Muscle layer of colon (tissue), 2 donors: ENCODE measurements around the gene EFNA5.

ENCODE experiments used
- H3K27ac ChIP-seq: one replicate; pipeline ENCODE4 v1.7.0; 2013; ENCODE audit warnings: low read depth, mild to moderate bottlenecking, low read length, moderate library complexity
- H3K27me3 ChIP-seq, 2 donors: one replicate each; pipeline ENCODE4 v1.7.0; 2013; ENCODE audit warnings: low read length in 2 of 2, mild to moderate bottlenecking in 2 of 2; ENCODE audit not compliant: insufficient read depth in 2 of 2, control insufficient read depth in 1 of 2
- H3K36me3 ChIP-seq: one replicate; pipeline ENCODE4 v1.7.0; 2013; ENCODE audit warnings: mild to moderate bottlenecking, low read length; ENCODE audit not compliant: insufficient read depth
- H3K4me1 ChIP-seq: one replicate; pipeline ENCODE4 v1.7.0; 2013; ENCODE audit warnings: mild to moderate bottlenecking, low read length; ENCODE audit not compliant: insufficient read depth
- H3K4me3 ChIP-seq, 2 donors: one replicate each; pipeline ENCODE4 v1.7.0; 2013; ENCODE audit warnings: low read length in 2 of 2, low read depth in 1 of 2, mild to moderate bottlenecking in 1 of 2, moderate library complexity in 1 of 2
- H3K9ac ChIP-seq: one replicate; pipeline ENCODE4 v1.7.0; 2013; ENCODE audit warnings: low read length
- H3K9me3 ChIP-seq: one replicate; pipeline ENCODE4 v1.7.0; 2013; ENCODE audit warnings: mild to moderate bottlenecking, low read length
- donor health status: abdominal sarcoma.
- donor health status: Adenocarcinoma of cecum.

Gene EFNA5

DNA sequence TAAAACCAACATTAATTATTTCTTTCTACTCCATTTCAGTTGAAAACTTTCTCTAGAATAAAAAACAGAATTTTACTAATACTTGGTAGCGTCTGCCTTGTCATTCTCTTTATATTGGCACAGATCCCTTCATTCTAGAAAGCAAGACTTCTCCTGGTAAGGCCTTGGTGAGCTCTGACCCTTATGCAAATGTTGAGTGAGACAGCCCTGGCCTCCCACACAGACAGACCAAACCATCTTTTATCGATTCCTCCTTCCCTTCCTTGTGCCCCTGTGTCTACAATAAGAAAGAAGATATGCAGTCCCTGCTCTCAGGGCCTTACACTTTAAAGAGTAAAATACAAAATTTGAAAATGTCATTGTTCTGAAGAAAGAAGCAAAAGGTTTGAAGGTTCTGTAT is 262.2 kb downstream of the EFNA5 start:
- Histone ChIP-seq H3K9me3 (no peaks in the 10 kb centered on the region), H3K27me3 (no peaks in the 10 kb centered on the region), H3K4me3 (no peak overlapping the region), H3K4me1 (no peaks in the 10 kb centered on the region), H3K36me3 (no peaks in the 10 kb centered on the region), H3K9ac (no peak overlapping the region), H3K27ac (no peak overlapping the region)

DNA sequence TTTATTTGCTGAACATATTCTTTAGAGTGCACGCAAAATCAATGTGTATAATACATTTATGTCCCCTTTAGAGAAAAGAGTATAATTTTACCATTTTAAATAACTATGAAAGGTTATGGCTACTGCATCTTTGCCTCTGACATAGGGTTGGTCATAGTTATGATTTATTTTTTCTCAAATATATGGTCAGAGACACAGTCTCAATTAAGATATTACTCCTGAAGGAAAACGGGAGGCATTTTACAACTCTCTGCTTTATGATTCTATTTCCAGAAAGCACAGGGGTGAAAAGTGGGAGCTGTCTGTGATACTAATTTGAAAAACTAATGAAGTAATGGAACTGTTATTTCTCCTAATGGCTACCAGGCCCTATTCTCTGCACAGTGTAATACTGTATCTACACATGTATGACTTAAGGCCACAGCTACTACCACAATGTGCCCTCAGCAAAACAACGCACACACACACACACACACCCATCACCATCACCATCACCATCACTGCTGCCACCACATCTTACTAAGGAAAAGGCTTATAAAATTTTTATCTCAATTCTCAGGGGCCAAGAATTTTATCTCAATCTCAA is 262.9 kb downstream of the EFNA5 start:
- H3K9ac ChIP-seq: no peak overlapping the region
- H3K27ac ChIP-seq: no peak overlapping the region
- H3K36me3 ChIP-seq: no peaks in the 10 kb centered on the region
- no peaks in the 10 kb centered on the region for H3K4me1 ChIP-seq
- no peak overlapping the region for H3K4me3 ChIP-seq
- H3K9me3 ChIP-seq: no peaks in the 10 kb centered on the region
- no peaks in the 10 kb centered on the region for H3K27me3 ChIP-seq

DNA sequence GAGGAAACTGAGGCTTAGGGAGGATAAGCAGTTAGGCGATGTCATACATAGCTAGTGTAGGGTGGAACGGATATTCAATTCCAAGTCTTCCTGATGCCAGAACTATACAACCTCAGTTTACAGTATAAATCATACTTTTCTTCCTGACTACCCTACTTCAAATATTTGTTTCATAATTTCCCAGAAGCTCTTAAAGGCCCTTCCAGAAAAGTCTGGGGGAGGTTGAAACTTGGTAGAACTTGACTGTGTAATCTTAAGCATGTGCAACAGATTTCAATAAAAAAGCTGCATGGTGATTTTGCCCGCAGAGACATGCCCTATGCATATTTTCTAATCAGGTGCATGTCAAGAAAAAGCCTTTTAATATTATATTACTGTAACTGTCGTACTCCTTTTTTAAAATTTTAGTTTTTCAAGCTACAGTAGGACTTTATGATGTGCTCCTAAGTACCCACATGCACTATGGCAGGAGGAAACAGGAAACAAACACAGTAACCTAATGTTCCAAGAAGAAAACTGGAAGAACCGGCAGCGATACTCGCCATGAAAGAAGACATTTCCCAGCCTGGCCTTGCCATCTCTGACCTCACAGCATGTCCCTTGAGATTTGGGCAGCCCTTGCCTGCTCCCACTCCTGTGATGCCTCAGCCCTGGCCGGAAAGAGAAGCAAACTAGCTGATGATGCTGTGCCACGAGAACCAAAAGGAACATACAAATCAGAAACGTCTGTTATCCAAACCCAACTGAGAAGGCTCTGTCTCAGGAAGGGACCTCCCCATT is 266.0 kb downstream of the EFNA5 start:
- Histone ChIP-seq H3K9me3 (no peaks in the 10 kb centered on the region), H3K36me3 (no peaks in the 10 kb centered on the region), H3K9ac (no peak overlapping the region), H3K4me1 (no peaks in the 10 kb centered on the region), H3K27me3 (no peaks in the 10 kb centered on the region), H3K27ac (no peak overlapping the region), H3K4me3 (no peak overlapping the region)

DNA sequence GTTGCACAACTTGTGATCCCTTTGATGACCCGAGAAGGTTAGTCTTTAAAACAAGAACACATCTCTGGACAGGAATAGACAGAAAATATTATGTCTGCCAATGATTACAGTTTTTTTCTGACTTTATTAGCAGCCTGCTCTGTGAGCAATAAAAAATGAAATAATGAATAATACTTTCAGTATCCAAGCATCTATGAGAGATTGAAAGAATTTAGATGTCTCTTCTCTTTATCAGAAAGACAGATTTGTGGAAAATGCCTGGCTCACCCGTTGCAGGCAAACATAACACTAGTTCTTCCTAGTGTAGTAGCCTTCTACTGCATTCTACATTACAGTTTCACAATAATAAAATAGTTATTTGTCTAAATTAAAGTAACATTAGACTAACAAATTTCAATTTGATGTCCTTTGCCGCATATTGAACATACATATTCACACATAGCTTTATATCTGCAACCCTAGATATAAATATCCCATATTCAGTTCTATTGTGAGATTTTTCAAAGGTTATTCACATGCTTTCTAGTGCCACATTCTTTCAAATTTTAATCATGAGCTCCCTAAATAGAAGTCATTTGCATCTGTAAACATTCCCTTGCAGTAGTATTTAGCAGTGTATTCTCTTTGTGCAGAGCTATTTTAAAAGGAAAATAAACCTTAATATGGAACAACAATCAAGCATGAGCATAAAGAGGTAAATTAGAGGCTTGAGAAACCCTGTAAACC is 267.3 kb downstream of the EFNA5 start:
- H3K4me1 ChIP-seq: no peaks in the 10 kb centered on the region
- no peaks in the 10 kb centered on the region for H3K27me3 ChIP-seq
- H3K36me3 ChIP-seq: no peaks in the 10 kb centered on the region
- no peak overlapping the region for H3K27ac ChIP-seq
- no peak overlapping the region for H3K4me3 ChIP-seq
- H3K9ac ChIP-seq: no peak overlapping the region
- no peaks in the 10 kb centered on the region for H3K9me3 ChIP-seq

DNA sequence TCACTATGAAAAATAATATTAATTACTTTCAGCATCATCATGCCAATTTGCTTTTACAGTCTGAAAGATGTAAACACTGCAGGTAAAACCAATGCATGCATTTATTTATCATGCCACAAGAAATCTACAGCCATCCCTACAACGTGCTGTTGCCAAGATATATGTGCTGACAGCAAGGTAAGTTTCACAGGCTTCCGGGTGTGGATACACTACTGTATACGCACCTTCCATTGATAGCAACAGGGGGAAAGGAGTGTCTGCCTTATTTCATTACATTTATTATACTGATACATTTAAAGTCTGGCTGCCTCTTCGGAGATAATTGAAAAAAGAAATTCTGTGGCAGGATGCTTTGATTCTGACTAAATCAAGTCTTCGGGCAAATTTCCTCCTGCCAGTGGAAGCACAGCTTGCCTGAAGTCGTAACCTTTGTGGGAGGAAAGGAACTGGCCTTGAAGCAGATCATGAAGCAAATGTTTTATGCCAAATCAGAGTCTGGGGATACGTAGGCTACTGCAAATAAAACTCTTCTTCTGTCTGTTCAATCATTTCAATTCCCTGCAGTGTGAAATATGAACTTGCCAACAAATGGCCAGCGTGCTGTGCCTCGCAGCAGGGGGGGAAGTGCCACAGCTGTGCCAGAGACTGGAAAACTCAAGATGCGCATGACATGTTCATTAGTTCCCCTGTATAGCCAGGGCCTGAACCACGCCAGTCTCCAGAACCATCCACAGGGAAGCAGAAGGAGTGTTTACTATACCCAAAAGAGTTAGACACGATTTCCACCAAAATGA is 268.1 kb downstream of the EFNA5 start:
- Histone ChIP-seq H3K36me3 (no peaks in the 10 kb centered on the region), H3K27me3 (no peaks in the 10 kb centered on the region), H3K4me3 (no peak overlapping the region), H3K9ac (no peak overlapping the region), H3K9me3 (no peaks in the 10 kb centered on the region), H3K4me1 (no peaks in the 10 kb centered on the region), H3K27ac (no peak overlapping the region)

DNA sequence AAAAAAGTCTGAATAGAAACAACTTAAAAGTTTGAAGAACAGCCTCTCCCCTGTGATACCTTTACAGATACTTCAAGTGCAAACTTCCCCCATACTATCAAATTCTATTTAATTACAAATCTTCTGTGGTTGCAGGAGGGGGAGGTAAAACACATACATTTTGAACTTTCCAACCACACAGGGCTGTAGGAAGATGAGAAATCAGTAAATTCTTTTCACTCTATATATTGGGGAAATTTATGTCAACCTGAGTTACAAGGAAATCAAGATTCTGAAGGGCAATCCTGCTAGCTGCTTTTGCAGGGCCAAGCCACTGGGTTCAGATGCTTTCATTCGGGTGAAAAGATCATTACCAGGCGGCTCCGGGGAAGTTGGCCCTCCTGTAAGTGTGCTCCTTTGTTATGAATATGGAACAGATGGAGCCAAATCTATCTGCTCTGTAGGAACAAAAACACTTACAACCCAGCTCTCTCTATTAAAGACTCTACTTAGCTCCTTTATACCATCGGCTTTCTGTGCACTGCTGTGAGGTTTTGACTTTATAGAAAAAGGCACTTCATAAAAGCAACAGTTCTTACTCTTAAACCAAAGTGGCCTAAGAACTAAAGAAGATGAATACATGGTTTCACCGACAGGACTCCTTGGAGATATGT is 269.1 kb downstream of the EFNA5 start:
- H3K4me3 ChIP-seq: no peak overlapping the region
- H3K9ac ChIP-seq: no peak overlapping the region
- H3K27me3 ChIP-seq: no peaks in the 10 kb centered on the region
- no peak overlapping the region for H3K27ac ChIP-seq
- no peaks in the 10 kb centered on the region for H3K36me3 ChIP-seq
- H3K9me3 ChIP-seq: no peaks in the 10 kb centered on the region
- H3K4me1 ChIP-seq: no peaks in the 10 kb centered on the region

DNA sequence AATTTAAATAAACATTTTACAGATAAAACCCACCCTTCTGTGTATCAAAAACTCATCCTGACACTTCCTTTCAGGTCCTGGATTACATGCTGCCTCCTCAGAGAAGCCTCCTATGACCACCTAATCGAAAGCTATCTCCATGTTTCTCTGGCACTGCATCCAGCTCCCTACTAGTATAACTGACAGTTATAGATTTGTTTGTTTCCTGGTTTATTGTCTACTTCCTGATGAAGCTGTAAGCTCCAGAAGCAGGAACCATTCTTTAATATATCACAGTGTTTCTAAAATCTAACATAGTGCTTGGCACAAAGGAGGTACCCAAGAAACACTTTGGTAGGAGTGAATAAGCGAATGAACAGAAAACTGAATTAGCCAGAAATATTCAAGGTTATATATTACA is 270.4 kb downstream of the EFNA5 start:
- H3K9ac ChIP-seq: no peak overlapping the region
- no peak overlapping the region for H3K27ac ChIP-seq
- H3K9me3 ChIP-seq: no peaks in the 10 kb centered on the region
- H3K4me3 ChIP-seq: no peak overlapping the region
- no peaks in the 10 kb centered on the region for H3K36me3 ChIP-seq
- no peaks in the 10 kb centered on the region for H3K4me1 ChIP-seq
- H3K27me3 ChIP-seq: no peaks in the 10 kb centered on the region

DNA sequence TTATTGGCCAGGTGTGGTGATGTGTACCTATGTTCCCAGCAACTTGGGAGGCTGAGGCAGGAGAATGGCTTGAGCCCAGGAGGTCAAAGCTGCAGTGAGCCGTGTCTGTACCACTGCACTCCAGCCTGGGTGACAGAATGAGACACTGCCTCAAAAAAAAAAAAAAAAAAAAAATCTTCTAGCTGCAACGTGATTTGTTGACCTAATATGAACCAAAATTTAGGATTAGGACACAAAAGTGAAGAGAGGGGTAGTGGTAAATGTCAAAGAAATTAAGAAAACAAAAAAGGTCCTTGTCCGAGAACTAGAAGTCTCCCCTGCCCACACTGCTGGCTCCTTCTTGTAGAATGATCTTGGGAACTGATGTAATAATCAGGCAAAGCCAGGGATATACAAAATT is 272.0 kb downstream of the EFNA5 start:
- H3K9ac ChIP-seq: no peak overlapping the region
- no peaks in the 10 kb centered on the region for H3K36me3 ChIP-seq
- no peaks in the 10 kb centered on the region for H3K27me3 ChIP-seq
- no peaks in the 10 kb centered on the region for H3K9me3 ChIP-seq
- no peak overlapping the region for H3K27ac ChIP-seq
- no peaks in the 10 kb centered on the region for H3K4me1 ChIP-seq
- no peak overlapping the region for H3K4me3 ChIP-seq

DNA sequence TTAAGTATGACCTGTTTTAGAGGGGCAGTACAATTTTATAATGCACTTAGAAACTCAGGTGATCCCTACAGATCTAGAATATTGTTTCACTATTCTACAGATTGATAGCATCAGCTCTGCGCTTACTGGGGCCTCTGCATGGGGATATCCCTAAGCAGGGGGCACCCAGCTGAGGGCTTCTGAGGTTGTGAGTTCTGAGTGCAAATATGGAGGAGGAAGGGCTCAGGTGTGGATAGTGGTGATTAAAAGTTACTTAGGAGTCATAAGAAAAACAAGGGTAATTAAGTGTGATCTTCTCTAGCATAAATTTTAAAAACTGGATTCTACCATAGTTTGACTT is 274.4 kb downstream of the EFNA5 start:
- H3K27me3 ChIP-seq: no peaks in the 10 kb centered on the region

DNA sequence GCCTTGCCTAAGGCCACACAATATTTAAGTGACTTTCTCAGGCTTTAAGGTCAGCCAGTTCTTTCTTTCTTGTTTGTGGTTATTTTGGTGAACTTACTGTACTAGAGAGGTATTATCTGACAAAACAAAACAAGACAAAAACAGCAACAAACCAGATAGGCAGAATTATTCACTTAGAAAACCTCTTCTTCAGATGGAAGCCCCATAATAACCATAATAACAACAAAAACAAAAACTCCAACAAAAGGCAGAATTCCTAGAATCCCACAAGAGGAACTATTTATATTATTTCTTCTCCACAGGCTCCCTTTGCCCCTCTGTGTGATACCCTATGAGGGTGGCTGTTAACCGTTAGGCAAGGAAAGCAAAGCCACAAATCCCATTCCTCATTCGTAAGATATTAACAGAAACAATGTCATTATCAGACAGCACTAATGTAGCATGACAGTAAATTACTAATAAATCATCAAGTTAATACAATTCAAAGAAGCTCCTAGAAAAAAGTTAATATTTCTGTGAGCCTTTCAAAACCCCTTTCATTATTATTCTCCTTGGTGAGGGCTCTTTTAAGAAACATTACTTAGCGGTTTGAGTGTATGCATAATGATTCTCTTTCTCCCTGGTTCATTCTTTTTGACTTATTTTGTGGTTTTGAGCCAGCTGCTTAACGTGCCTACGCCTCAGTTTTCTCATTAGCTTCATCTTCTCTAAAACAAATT is 274.9 kb downstream of the EFNA5 start:
- no peaks in the 10 kb centered on the region for H3K27me3 ChIP-seq
- no peaks in the 10 kb centered on the region for H3K36me3 ChIP-seq
- no peaks in the 10 kb centered on the region for H3K9me3 ChIP-seq
- no peak overlapping the region for H3K27ac ChIP-seq
- H3K9ac ChIP-seq: no peak overlapping the region
- no peak overlapping the region for H3K4me3 ChIP-seq
- H3K4me1 ChIP-seq: no peaks in the 10 kb centered on the region

More for the DNA sequence above, 274.4 kb downstream of the EFNA5 start:
- no peak overlapping the region for H3K27ac ChIP-seq
- H3K4me1 ChIP-seq: no peaks in the 10 kb centered on the region
- H3K36me3 ChIP-seq: no peaks in the 10 kb centered on the region
- no peaks in the 10 kb centered on the region for H3K9me3 ChIP-seq
- H3K9ac ChIP-seq: no peak overlapping the region
- no peak overlapping the region for H3K4me3 ChIP-seq
